CD14-positive monocyte (primary cell): ENCODE data around the gene TECPR1. TPM values are rescaled to one million over a fixed set of nuclear protein-coding genes. Genes with fewer than 3 reads are reported as not detected.

Experiments used
- DNase-seq, 3 donors: peaks; one replicate each; pipeline ENCODE4 v3.0.0-alpha.2; 2011 to 2022
- H2AFZ ChIP-seq: 2 replicates; pipeline ENCODE4 v1.6.0; 2012; ENCODE audit warnings: mild to moderate bottlenecking, low read depth, low read length, inconsistent platforms; ENCODE audit not compliant: insufficient read depth, poor library complexity, severe bottlenecking
- H3K27ac ChIP-seq, 2 donors: 1 replicate in 1 of 2; 2 replicates in 1 of 2; pipeline ENCODE4 v1.5.1; 2012 to 2013; ENCODE audit warnings: low read length in 2 of 2, control low read depth in 1 of 2, inconsistent platforms in 1 of 2, low read depth in 1 of 2, mild to moderate bottlenecking in 1 of 2
- H3K27me3 ChIP-seq, 2 donors: one replicate each; pipeline versions ENCODE4 v1.6.0 to v1.6.1; 2011 to 2013; ENCODE audit warnings: low read length in 2 of 2; ENCODE audit not compliant: control insufficient read depth in 2 of 2, insufficient read depth in 2 of 2
- H3K36me3 ChIP-seq, 2 donors: replicated peaks in 1 of 2; 1 replicate in 1 of 2; 2 replicates in 1 of 2; pipeline versions ENCODE4 v1.5.1 to v1.6.1; 2012 to 2013; ENCODE audit warnings: low read length in 2 of 2, control low read depth in 1 of 2, inconsistent platforms in 1 of 2, mild to moderate bottlenecking in 1 of 2; ENCODE audit not compliant: insufficient read depth in 2 of 2, control insufficient read depth in 1 of 2
- H3K4me1 ChIP-seq, 2 donors: 1 replicate in 1 of 2; 2 replicates in 1 of 2; pipeline versions ENCODE4 v1.5.1 to v1.6.1; 2012 to 2013; ENCODE audit warnings: low read length in 2 of 2, control low read depth in 1 of 2, inconsistent platforms in 1 of 2, mild to moderate bottlenecking in 1 of 2, moderate library complexity in 1 of 2; ENCODE audit not compliant: insufficient read depth in 2 of 2, control insufficient read depth in 1 of 2
- H3K4me2 ChIP-seq: replicated peaks from 2 replicates; pipeline ENCODE3; 2012; ENCODE audit warnings: low read length, moderate library complexity, mild to moderate bottlenecking; ENCODE audit not compliant: poor library complexity, severe bottlenecking; ENCODE audit errors: extremely low read depth
- H3K4me3 ChIP-seq, 3 experiments: fragments of 200-600 bp in 1 of 3; sonication (generic) in 1 of 3; replicated peaks in 1 of 3; 1 replicate in 2 of 3; 2 replicates in 1 of 3; pipeline ENCODE4 v1.5.1; 2011 to 2013; ENCODE audit warnings: low read length in 3 of 3, mild to moderate bottlenecking in 3 of 3, control low read depth in 2 of 3, low read depth in 2 of 3, inconsistent platforms in 1 of 3, moderate library complexity in 1 of 3
- H3K79me2 ChIP-seq: 2 replicates; pipeline ENCODE4 v1.6.0; 2012; ENCODE audit warnings: mild to moderate bottlenecking, control low read depth, inconsistent platforms, low read length, moderate library complexity; ENCODE audit not compliant: insufficient read depth
- H3K9ac ChIP-seq: 2 replicates; pipeline ENCODE4 v1.6.0; 2017; ENCODE audit warnings: low read length, mild to moderate bottlenecking; ENCODE audit not compliant: insufficient read depth, poor library complexity, severe bottlenecking
- H3K9me3 ChIP-seq, 2 donors: replicated peaks in 1 of 2; 1 replicate in 1 of 2; 2 replicates in 1 of 2; pipeline versions ENCODE4 v1.5.1 to v1.6.1; 2012 to 2013; ENCODE audit warnings: low read length in 2 of 2, control low read depth in 1 of 2; ENCODE audit not compliant: control insufficient read depth in 1 of 2, insufficient read depth in 1 of 2
- H4K20me1 ChIP-seq: 2 replicates; pipeline ENCODE4 v1.6.0; 2012; ENCODE audit warnings: mild to moderate bottlenecking, low read length, control low read depth, moderate library complexity; ENCODE audit not compliant: insufficient read depth
- H3K27ac Mint-ChIP-seq, 7 donors: one replicate each; pipeline ENCODE4 v1.8.0; 2020; ENCODE audit warnings: mild to moderate bottlenecking in 7 of 7, mixed read lengths in 7 of 7, moderate library complexity in 6 of 7, inconsistent platforms in 2 of 7
- H3K27me3 Mint-ChIP-seq, 3 donors: one replicate each; pipeline ENCODE4 v1.8.0; 2021 to 2022; ENCODE audit warnings: low read depth in 3 of 3, mild to moderate bottlenecking in 3 of 3, mixed read lengths in 3 of 3, moderate library complexity in 3 of 3, inconsistent platforms in 1 of 3
- H3K36me3 Mint-ChIP-seq, 2 donors: one replicate each; pipeline ENCODE4 v1.8.0; 2020; ENCODE audit warnings: mixed read lengths in 2 of 2, inconsistent platforms in 1 of 2, mild to moderate bottlenecking in 1 of 2
- H3K4me1 Mint-ChIP-seq: one replicate; pipeline ENCODE4 v1.8.0; 2020; ENCODE audit warnings: mild to moderate bottlenecking, mixed read lengths
- H3K4me3 Mint-ChIP-seq, 2 donors: one replicate each; pipeline ENCODE4 v1.8.0; 2020; ENCODE audit warnings: mild to moderate bottlenecking in 2 of 2, mixed read lengths in 2 of 2, moderate library complexity in 1 of 2
- H3K9me3 Mint-ChIP-seq, 7 donors: one replicate each; pipeline ENCODE4 v1.8.0; 2020 to 2022; ENCODE audit warnings: mixed read lengths in 7 of 7, mild to moderate bottlenecking in 6 of 7, moderate library complexity in 6 of 7, inconsistent platforms in 2 of 7
- WGBS: methylation state at CpG from one replicate; pipeline ENCODE4 v1.1.5; 2013; ENCODE audit warnings: missing lambda C conversion rate; ENCODE audit not compliant: insufficient coverage; 5-methylcytosine and 5-hydroxymethylcytosine counted together
- intact Hi-C, 2 donors: fragments of 100-400 bp; cut with micrococcal nuclease; formaldehyde crosslinking; loops; one replicate each; pipeline versions ENCODE4 v1.15.0 to v1.15.1; 2023
- polyA plus RNA-seq, 3 donors: library from polyadenylated mRNA; depleted of rRNA in 1 of 3; unstranded in 2 of 3; stranded (reverse) in 1 of 3; fragments of 300-500 nt in 2 of 3; fragments of >200 nt in 1 of 3; fragmentation: Illumina TruSeq in 2 of 3; gene quantifications; 1 replicate in 2 of 3; 2 replicates in 1 of 3; pipeline ENCODE4 v1.2.3, GENCODE V29; 2012 to 2021
- TF ChIP-seq, protein P1 (sequence below): fragments of 200-600 bp; IDR thresholded peaks from one replicate; pipeline ENCODE4 v1.8.0; 2022; ENCODE audit warnings: antibody characterized with exemption, mild to moderate bottlenecking

The TECPR1 gene
- polyA plus RNA-seq, 3 donors, result 5.7 to 20.0 (median 10.2) TPM

- Histone ChIP-seq H2AFZ (no peak overlapping the region), H3K36me3 (peaks cover 32 to 68% of the 10 kb centered on the region in 2 donors), H3K9me3 (peaks cover 0 to 10% of the 10 kb centered on the region in 2 donors), H3K79me2 (no peaks in the 10 kb centered on the region), H3K4me1 (no peaks in the 10 kb centered on the region), H3K4me3 (no peak overlapping the region), H3K4me2 (no peak overlapping the region), H3K27ac (no peak overlapping the region), H3K9ac (no peak overlapping the region), H3K27me3 (no peaks in the 10 kb centered on the region), H4K20me1 (peaks cover 37% of the 10 kb centered on the region)
- no peak for DNase-seq
- Mint-ChIP-seq H3K4me3 (no peak overlapping the region), H3K9me3 (peaks cover 0 to 16% (median 11%) of the 10 kb centered on the region in 7 donors), H3K27ac (peak overlapping the region in 2 of 7 donors; percentile 16 to 30), H3K36me3 (peaks cover 71 to 79% of the 10 kb centered on the region in 2 donors), H3K27me3 (peaks cover 0 to 7% (median 5%) of the 10 kb centered on the region in 3 donors), H3K4me1 (peaks cover 7% of the 10 kb centered on the region)
- WGBS, result 92% methylated on average over 2 of the region's 8 CpGs
- intact Hi-C loops, result no loop called here
- TF ChIP-seq, protein P1, sequence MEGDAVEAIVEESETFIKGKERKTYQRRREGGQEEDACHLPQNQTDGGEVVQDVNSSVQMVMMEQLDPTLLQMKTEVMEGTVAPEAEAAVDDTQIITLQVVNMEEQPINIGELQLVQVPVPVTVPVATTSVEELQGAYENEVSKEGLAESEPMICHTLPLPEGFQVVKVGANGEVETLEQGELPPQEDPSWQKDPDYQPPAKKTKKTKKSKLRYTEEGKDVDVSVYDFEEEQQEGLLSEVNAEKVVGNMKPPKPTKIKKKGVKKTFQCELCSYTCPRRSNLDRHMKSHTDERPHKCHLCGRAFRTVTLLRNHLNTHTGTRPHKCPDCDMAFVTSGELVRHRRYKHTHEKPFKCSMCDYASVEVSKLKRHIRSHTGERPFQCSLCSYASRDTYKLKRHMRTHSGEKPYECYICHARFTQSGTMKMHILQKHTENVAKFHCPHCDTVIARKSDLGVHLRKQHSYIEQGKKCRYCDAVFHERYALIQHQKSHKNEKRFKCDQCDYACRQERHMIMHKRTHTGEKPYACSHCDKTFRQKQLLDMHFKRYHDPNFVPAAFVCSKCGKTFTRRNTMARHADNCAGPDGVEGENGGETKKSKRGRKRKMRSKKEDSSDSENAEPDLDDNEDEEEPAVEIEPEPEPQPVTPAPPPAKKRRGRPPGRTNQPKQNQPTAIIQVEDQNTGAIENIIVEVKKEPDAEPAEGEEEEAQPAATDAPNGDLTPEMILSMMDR, result no peak
Observed at GRCh38 chr7:98194672-98195457, 57.2 kb downstream of the TECPR1 start.

GRCh38 chr7:98194186-98194585 lies 57.8 kb downstream of the TECPR1 start:
- peaks cover 5 to 22% (median 16%) of the 10 kb centered on the region in 7 donors for H3K9me3 Mint-ChIP-seq
- no peak overlapping the region for H3K27ac Mint-ChIP-seq
- H3K4me1 Mint-ChIP-seq, result peaks cover 5% of the 10 kb centered on the region
- Histone ChIP-seq H3K27ac (no peak overlapping the region), H3K9ac (no peak overlapping the region), H3K4me2 (no peak overlapping the region), H2AFZ (no peak overlapping the region), H3K9me3 (peaks cover 6 to 16% of the 10 kb centered on the region in 2 donors), H3K27me3 (no peaks in the 10 kb centered on the region), H3K79me2 (no peaks in the 10 kb centered on the region), H4K20me1 (peaks cover 31% of the 10 kb centered on the region), H3K4me3 (no peak overlapping the region), H3K4me1 (no peaks in the 10 kb centered on the region), H3K36me3 (peaks cover 32 to 74% of the 10 kb centered on the region in 2 donors)
- peaks cover 0 to 6% (median 4%) of the 10 kb centered on the region in 3 donors for H3K27me3 Mint-ChIP-seq
- intact Hi-C loops, result no loop called here
- H3K36me3 Mint-ChIP-seq, result peaks cover 75 to 81% of the 10 kb centered on the region in 2 donors
- DNase-seq, result no peak
- H3K4me3 Mint-ChIP-seq, result no peak overlapping the region
- 99% methylated on average over 23 of the region's 28 CpGs for WGBS
- TF ChIP-seq, protein P1, result no peak
